ENCODE results near the gene CHMP1A. TPM values are rescaled to one million over a fixed set of nuclear protein-coding genes. Genes with fewer than 3 reads are reported as not detected.

The CHMP1A gene
- total RNA-seq, 2 donors from 2014 or later: 37.6 to 65.9 TPM

- Histone ChIP-seq H3K9me3 (no peaks in the 10 kb centered on the region), H3K27ac (peak overlapping the region in 3 of 4 donors; percentile 58 to 87 (median 85)), H3K27me3 (no peaks in the 10 kb centered on the region), H3K4me3 (peak overlapping the region; percentile 75 to 99), H3K4me1 (peaks cover 31% of the 10 kb centered on the region), H3K36me3 (replicated peaks in 1 of 2; ENCODE audit: insufficient read depth in 1 of 2, low read depth in 2 of 2) (no peaks in the 10 kb centered on the region)
- DNase-seq (no peak), ATAC-seq (no peak)
- intact Hi-C loops (cut with DNase I): no loop called here
- no peak for TF ChIP-seq CTCF (IDR thresholded peaks at IDR 0.05)
- no peak for TF ChIP-seq POLR2A (IDR thresholded peaks at IDR 0.05)
- WGBS, 2 donors: 28 to 52% methylated on average over 6 to 32 of the region's 32 CpGs
Observed at GRCh38 chr16:89656435-89657121, 930 bp downstream of the CHMP1A start.

- Histone ChIP-seq H3K36me3 (replicated peaks in 1 of 2; ENCODE audit: insufficient read depth in 1 of 2, low read depth in 2 of 2) (peaks cover 0 to 2% of the 10 kb centered on the region in 2 donors), H3K4me3 (no peak overlapping the region), H3K4me1 (peaks cover 31% of the 10 kb centered on the region), H3K9me3 (no peaks in the 10 kb centered on the region), H3K27me3 (no peaks in the 10 kb centered on the region), H3K27ac (no peak overlapping the region)
- intact Hi-C loops (cut with DNase I): no loop called here
- DNase-seq: peak in 1 of 4 donors; percentile 31
- TF ChIP-seq POLR2A (IDR thresholded peaks at IDR 0.05): no peak
- TF ChIP-seq CTCF (IDR thresholded peaks at IDR 0.05): no peak
- WGBS, 2 donors: 28 to 38% methylated on average over 10 of the region's 10 CpGs
- ATAC-seq: no peak
Observed at GRCh38 chr16:89655062-89655643, 2.4 kb downstream of the CHMP1A start.

GRCh38 chr16:89653656-89654295, 3.7 kb downstream of the CHMP1A start:
- 90 to 92% methylated on average over 8 to 10 of the region's 10 CpGs for WGBS, 2 donors
- no peaks in the 10 kb centered on the region for H3K9me3 ChIP-seq
- intact Hi-C loops (cut with DNase I): no loop called here
- DNase-seq (no peak), ATAC-seq (no peak)
- H3K27me3 ChIP-seq: no peaks in the 10 kb centered on the region
- peaks cover 0 to 4% of the 10 kb centered on the region in 2 donors for H3K36me3 ChIP-seq (replicated peaks in 1 of 2; ENCODE audit: insufficient read depth in 1 of 2, low read depth in 2 of 2)
- no peak for TF ChIP-seq POLR2A (IDR thresholded peaks at IDR 0.05)
- TF ChIP-seq CTCF (IDR thresholded peaks at IDR 0.05): no peak
- peaks cover 27% of the 10 kb centered on the region for H3K4me1 ChIP-seq
- no peak overlapping the region for H3K27ac ChIP-seq
- no peak overlapping the region for H3K4me3 ChIP-seq

GRCh38 chr16:89651584-89651983, 5.9 kb downstream of the CHMP1A start:
- Histone ChIP-seq H3K9me3 (no peaks in the 10 kb centered on the region), H3K36me3 (replicated peaks in 1 of 2; ENCODE audit: insufficient read depth in 1 of 2, low read depth in 2 of 2) (peaks cover 6 to 11% of the 10 kb centered on the region in 2 donors), H3K4me3 (no peak overlapping the region), H3K27me3 (no peaks in the 10 kb centered on the region), H3K27ac (no peak overlapping the region), H3K4me1 (peaks cover 15% of the 10 kb centered on the region)
- WGBS, 2 donors: 92% methylated on average over 11 to 15 of the region's 15 CpGs
- intact Hi-C loops (cut with DNase I): no loop called here
- no peak for TF ChIP-seq POLR2A (IDR thresholded peaks at IDR 0.05)
- TF ChIP-seq CTCF (IDR thresholded peaks at IDR 0.05): no peak
- no peak for DNase-seq
- no peak for ATAC-seq

Data from body of pancreas (tissue), 4 donors.